DND-41 (cell line): ENCODE measurements around the gene P2RX1.

ENCODE experiments used
- ATAC-seq: fragments of 200-7000 bp; cut with Tn5 transposase; 3 replicates; pipeline ENCODE4 v1.9.1; 2021; ENCODE audit warnings: low read depth; ENCODE audit not compliant: insufficient read depth
- DNase-seq: peaks from one replicate; pipeline ENCODE4 v3.0.0-alpha.2; 2020
- H2AFZ ChIP-seq: 2 replicates; pipeline ENCODE4 v1.6.0; 2012; ENCODE audit warnings: low read depth, low read length
- H3K27ac ChIP-seq: 2 replicates; pipeline ENCODE4 v1.5.1; 2012; ENCODE audit warnings: low read length, inconsistent platforms
- H3K27me3 ChIP-seq: fragments of 200-600 bp; sonication (generic); 2 replicates; pipeline ENCODE4 v1.6.0; 2012; ENCODE audit warnings: low read length, mild to moderate bottlenecking, inconsistent platforms; ENCODE audit not compliant: insufficient read depth, poor library complexity
- H3K36me3 ChIP-seq: 2 replicates; pipeline ENCODE4 v1.5.1; 2012; ENCODE audit warnings: low read length, inconsistent platforms; ENCODE audit not compliant: insufficient read depth
- H3K4me1 ChIP-seq: 2 replicates; pipeline ENCODE4 v1.5.1; 2012; ENCODE audit warnings: mild to moderate bottlenecking, low read length; ENCODE audit not compliant: insufficient read depth
- H3K4me2 ChIP-seq: 2 replicates; pipeline ENCODE4 v1.6.0; 2012; ENCODE audit warnings: mild to moderate bottlenecking, moderate library complexity, low read length, inconsistent platforms; ENCODE audit not compliant: insufficient read depth
- H3K4me3 ChIP-seq, 2 experiments: fragments of 200-600 bp in 1 of 2; shearing (Covaris generic) in 1 of 2; 2 replicates each; pipeline ENCODE4 v1.5.1; 2012 to 2016; ENCODE audit warnings: inconsistent platforms in 2 of 2, low read length in 2 of 2, mild to moderate bottlenecking in 2 of 2, low read depth in 1 of 2, moderate library complexity in 1 of 2
- H3K79me2 ChIP-seq: 2 replicates; pipeline ENCODE4 v1.6.0; 2012; ENCODE audit warnings: low read length, inconsistent platforms; ENCODE audit not compliant: insufficient read depth
- H3K9ac ChIP-seq: 2 replicates; pipeline ENCODE4 v1.6.0; 2012; ENCODE audit warnings: low read depth, mild to moderate bottlenecking, inconsistent platforms, low read length, moderate library complexity
- H3K9me3 ChIP-seq: 2 replicates; pipeline ENCODE4 v1.5.1; 2012; ENCODE audit warnings: low read length, moderate library complexity, mild to moderate bottlenecking, inconsistent platforms; ENCODE audit not compliant: insufficient read depth, severe bottlenecking
- H4K20me1 ChIP-seq: 2 replicates; pipeline ENCODE4 v1.6.0; 2012; ENCODE audit warnings: low read length; ENCODE audit not compliant: insufficient read depth
- EZH2 ChIP-seq: IDR thresholded peaks from 3 replicates; pipeline ENCODE4 v1.6.1; 2012; ENCODE audit warnings: borderline replicate concordance, low read depth, mild to moderate bottlenecking, moderate library complexity, low read length, inconsistent platforms; ENCODE audit not compliant: severe bottlenecking
- TF ChIP-seq, protein P1 (sequence below): IDR thresholded peaks from 2 replicates; pipeline ENCODE4 v1.5.1; 2012; ENCODE audit warnings: borderline replicate concordance, low read length, moderate library complexity, mild to moderate bottlenecking; ENCODE audit not compliant: poor library complexity, severe bottlenecking; ENCODE audit errors: extremely low read depth

The P2RX1 gene

DNA sequence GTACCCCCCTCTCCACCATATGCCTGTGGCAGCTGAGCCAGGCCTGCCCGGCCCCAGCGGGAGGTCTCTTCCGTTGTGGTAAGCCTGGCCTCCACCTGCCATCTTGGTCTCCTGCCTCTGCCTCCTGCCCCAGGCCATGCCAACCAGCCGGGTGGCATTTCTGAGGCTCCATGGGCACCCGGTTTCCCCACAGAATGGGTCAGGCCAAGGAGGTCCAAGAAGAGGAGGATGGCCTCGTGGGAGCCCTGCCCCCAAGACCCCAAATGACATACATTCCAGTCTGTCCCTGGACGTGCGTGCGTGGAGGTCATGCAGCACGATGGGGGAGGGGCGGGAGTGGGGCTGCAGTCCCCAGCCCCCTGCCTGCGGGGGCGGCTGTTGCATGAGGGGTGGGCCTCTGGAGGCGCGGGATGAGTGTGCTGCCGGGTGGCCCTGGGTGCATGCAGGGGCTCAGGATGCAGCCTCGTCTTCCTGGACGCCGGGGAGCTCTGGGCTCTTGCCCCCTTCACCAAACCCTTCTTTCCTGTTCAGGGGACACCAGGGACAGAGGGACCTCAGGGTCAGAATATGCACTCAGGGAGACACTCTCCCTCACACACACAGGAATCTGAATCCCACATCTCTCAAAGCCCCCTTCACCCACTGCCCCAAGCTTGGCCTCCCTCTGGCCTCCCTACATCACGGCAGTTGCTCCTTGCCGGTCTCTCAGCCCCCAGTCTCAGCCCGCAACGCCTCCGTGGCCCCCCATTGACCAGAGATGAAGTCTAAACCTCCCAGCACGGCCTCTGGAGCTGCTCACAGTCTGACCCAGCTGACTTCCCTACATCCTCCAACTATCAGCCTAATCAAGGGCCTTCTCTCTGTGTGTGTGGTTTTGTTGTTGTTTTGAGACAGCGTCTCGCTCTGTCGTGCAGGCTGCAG, 54.2 kb downstream of the P2RX1 start:
- Histone ChIP-seq H3K9me3 (no peaks in the 10 kb centered on the region), H3K27me3 (no peaks in the 10 kb centered on the region), H3K4me2 (no peak overlapping the region), H3K27ac (no peak overlapping the region), H3K36me3 (peaks cover 3% of the 10 kb centered on the region; the same call in 1 of the 2 replicates), H3K4me1 (no peaks in the 10 kb centered on the region), H3K79me2 (no peaks in the 10 kb centered on the region), H3K4me3 (no peak overlapping the region), H3K9ac (no peak overlapping the region), H4K20me1 (no peaks in the 10 kb centered on the region; the same call in 1 of the 2 replicates), H2AFZ (no peak overlapping the region)
- DNase-seq (no peak), ATAC-seq (no peak)
- TF ChIP-seq, protein P1, sequence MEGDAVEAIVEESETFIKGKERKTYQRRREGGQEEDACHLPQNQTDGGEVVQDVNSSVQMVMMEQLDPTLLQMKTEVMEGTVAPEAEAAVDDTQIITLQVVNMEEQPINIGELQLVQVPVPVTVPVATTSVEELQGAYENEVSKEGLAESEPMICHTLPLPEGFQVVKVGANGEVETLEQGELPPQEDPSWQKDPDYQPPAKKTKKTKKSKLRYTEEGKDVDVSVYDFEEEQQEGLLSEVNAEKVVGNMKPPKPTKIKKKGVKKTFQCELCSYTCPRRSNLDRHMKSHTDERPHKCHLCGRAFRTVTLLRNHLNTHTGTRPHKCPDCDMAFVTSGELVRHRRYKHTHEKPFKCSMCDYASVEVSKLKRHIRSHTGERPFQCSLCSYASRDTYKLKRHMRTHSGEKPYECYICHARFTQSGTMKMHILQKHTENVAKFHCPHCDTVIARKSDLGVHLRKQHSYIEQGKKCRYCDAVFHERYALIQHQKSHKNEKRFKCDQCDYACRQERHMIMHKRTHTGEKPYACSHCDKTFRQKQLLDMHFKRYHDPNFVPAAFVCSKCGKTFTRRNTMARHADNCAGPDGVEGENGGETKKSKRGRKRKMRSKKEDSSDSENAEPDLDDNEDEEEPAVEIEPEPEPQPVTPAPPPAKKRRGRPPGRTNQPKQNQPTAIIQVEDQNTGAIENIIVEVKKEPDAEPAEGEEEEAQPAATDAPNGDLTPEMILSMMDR: no peak
- no peak for TF ChIP-seq EZH2

DNA sequence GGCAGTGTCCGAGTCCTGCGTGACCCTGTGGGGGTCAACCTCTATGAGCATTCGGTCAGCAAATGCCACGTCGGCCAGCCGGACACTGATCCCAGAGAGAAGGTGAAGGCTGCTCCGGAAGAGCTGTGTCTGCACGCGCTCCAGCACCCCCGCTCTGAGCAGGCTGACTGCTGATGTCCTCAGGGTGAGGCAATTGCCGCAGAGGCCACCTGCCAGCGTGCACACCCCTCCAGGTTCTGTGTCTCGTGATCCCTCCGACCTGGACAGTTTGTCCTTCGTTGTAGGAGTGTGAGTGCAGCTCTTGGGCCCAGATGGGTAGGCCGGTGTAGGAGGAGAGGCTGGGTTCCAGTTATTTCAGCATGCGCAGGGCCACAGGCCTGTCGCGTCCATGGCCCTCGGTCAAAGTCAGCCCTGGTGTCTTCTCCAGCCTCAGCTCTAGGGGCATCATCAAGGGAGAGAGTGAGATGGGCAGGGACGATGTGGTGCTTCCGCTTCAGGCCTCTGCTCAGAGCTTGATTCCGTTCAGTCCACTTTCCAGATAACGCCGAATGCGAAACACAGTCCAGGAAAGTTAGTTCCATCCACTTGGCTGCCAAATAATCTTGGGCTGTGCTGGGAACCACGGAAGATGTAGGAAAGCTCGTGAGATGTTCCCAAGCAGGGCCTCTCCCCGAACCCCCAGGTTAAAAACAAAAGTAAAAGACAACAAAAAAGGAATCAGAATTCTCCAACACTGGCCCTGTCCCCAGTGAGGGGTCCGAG, 55.1 kb downstream of the P2RX1 start:
- Histone ChIP-seq H3K4me1 (no peaks in the 10 kb centered on the region), H4K20me1 (no peaks in the 10 kb centered on the region; the same call in 1 of the 2 replicates), H3K4me2 (no peak overlapping the region), H2AFZ (no peak overlapping the region), H3K79me2 (no peaks in the 10 kb centered on the region), H3K27ac (no peak overlapping the region), H3K36me3 (peaks cover 3% of the 10 kb centered on the region; the same call in 1 of the 2 replicates), H3K9me3 (no peaks in the 10 kb centered on the region), H3K4me3 (no peak overlapping the region), H3K9ac (no peak overlapping the region), H3K27me3 (no peaks in the 10 kb centered on the region)
- ATAC-seq: no peak
- TF ChIP-seq, protein P1: no peak
- TF ChIP-seq EZH2: no peak
- no peak for DNase-seq

DNA sequence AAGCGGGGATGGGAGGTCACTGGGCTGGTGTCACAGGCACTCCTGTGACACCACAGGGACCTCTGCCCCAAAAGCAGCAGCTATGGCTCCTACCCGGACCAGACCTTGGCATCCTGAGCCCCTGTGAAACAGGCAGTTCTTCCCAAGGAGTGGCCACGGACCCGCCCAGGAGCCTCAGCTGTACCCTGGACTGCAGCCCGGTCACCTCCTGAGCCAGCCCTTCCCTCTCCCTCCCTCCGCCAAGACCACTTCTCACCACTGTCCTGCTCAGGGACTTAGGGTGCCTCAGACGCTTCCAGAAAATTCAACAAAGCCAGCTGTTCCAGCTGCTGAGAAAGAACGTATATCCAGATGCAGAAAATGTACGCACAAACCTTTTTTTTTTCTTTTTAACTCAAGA, 56.3 kb downstream of the P2RX1 start:
- DNase-seq (no peak), ATAC-seq (no peak)
- TF ChIP-seq, protein P1: no peak
- TF ChIP-seq EZH2: no peak
- Histone ChIP-seq H3K9ac (no peak overlapping the region), H3K9me3 (no peaks in the 10 kb centered on the region), H3K4me2 (no peak overlapping the region), H3K27me3 (no peaks in the 10 kb centered on the region), H3K79me2 (no peaks in the 10 kb centered on the region), H3K27ac (no peak overlapping the region), H3K36me3 (peaks cover 3% of the 10 kb centered on the region; the same call in 1 of the 2 replicates), H2AFZ (no peak overlapping the region), H3K4me1 (no peaks in the 10 kb centered on the region), H3K4me3 (no peak overlapping the region), H4K20me1 (no peaks in the 10 kb centered on the region; the same call in 1 of the 2 replicates)
